Karpas-422 (cell line): Measurements from ENCODE around the gene MYLK. TPM values are rescaled to one million over a fixed set of nuclear protein-coding genes. Genes with fewer than 3 reads are reported as not detected.

Experiments
- DNase-seq: peaks from one replicate; pipeline ENCODE4 v3.0.0-alpha.2; 2015
- H2AFZ ChIP-seq: fragments of 200-600 bp; sonication (generic); 2 replicates; pipeline ENCODE4 v1.6.1; 2014; ENCODE audit warnings: antibody characterized with exemption, low read length, mixed read lengths
- H3K27ac ChIP-seq: fragments of 200-600 bp; sonication (generic); 2 replicates; pipeline ENCODE4 v1.5.1; 2014; ENCODE audit warnings: mild to moderate bottlenecking, low read length, moderate library complexity
- H3K27me3 ChIP-seq: fragments of 200-600 bp; sonication (generic); 2 replicates; pipeline ENCODE4 v1.6.1; 2014; ENCODE audit warnings: low read length, mixed read lengths
- H3K36me3 ChIP-seq: fragments of 200-600 bp; sonication (generic); 2 replicates; pipeline ENCODE4 v1.6.1; 2014; ENCODE audit warnings: low read length, mixed read lengths; ENCODE audit not compliant: insufficient read depth
- H3K4me1 ChIP-seq: fragments of 200-600 bp; sonication (generic); 2 replicates; pipeline ENCODE4 v1.6.1; 2014; ENCODE audit warnings: mild to moderate bottlenecking, low read length, mixed read lengths
- H3K4me2 ChIP-seq: fragments of 200-600 bp; sonication (generic); 2 replicates; pipeline ENCODE4 v1.6.1; 2014; ENCODE audit warnings: low read length, low read depth, mild to moderate bottlenecking; ENCODE audit not compliant: poor library complexity, severe bottlenecking
- H3K4me3 ChIP-seq: fragments of 200-600 bp; sonication (generic); 2 replicates; pipeline ENCODE4 v1.5.1; 2014; ENCODE audit warnings: mild to moderate bottlenecking, antibody characterized with exemption, low read length, mixed read lengths
- H3K79me2 ChIP-seq: fragments of 200-600 bp; sonication (generic); 2 replicates; pipeline ENCODE4 v1.6.1; 2014; ENCODE audit warnings: mild to moderate bottlenecking, low read length, mixed read lengths
- H3K9ac ChIP-seq: fragments of 200-600 bp; sonication (generic); 2 replicates; pipeline ENCODE4 v1.6.0; 2014; ENCODE audit warnings: low read length
- H3K9me2 ChIP-seq: fragments of 200-600 bp; sonication (generic), shearing (Covaris generic); replicated peaks from 2 replicates; pipeline ENCODE4 v1.6.0; 2014; ENCODE audit warnings: mild to moderate bottlenecking, low read length, moderate library complexity; ENCODE audit not compliant: insufficient read depth
- H3K9me3 ChIP-seq: fragments of 300-700, 200-600 bp; sonication (generic); 2 replicates; pipeline ENCODE4 v1.6.1; 2014; ENCODE audit warnings: low read length, mixed read lengths
- H4K20me1 ChIP-seq: fragments of 200-600 bp; sonication (generic); 2 replicates; pipeline ENCODE4 v1.6.1; 2014; ENCODE audit warnings: mild to moderate bottlenecking, antibody characterized with exemption, low read length, low read depth; ENCODE audit not compliant: insufficient read depth
- total RNA-seq: library from RNA; depleted of rRNA; stranded (reverse); fragments of >200 nt; shearing (Covaris generic); gene quantifications from 2 replicates; pipeline ENCODE4 v1.2.3, GENCODE V29; 2014; ENCODE audit warnings: low replicate concordance

The MYLK gene
- total RNA-seq, 1 experiment from 2014 or later: 0.63 TPM

DNA sequence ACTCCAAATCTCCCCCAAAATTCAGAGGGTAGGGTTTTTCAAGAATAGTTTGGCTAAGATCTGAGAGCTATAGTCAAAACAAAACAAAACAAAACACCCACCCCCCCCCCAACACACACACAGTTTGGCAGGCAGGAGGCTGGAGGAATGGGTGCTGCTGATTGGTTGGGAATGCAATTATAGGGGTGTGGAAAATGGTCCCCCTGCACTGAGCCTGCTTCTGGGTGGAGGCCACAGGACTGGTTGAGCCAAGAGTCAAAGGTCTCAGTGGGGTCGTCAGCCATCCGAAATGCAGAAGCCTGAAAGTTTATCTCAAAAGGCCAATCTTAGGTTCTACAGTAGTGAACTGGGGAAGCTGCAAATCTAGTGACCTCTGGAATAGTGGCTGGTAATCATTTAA is 296.7 kb downstream of the MYLK start:
- H3K79me2 ChIP-seq: peaks cover 62% of the 10 kb centered on the region
- no peak overlapping the region for H3K4me2 ChIP-seq

DNA sequence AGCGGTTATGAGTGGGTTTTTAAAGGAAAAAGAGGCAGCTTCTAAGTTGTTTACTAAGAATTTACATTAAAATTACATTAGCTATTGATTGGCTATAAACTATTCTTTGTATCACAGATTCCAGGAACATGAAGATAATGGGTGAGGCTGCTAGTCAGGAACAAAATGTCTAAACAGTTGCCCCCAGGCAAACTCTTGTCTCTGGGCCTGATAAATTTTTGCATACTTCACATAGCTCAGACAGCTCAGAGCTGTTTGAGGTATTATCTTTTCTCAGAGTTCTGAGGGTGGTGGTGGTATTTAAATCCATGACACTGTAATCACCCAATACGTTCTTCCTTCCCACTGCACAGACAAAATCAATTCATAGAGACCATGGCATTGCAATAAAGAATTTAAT is 297.2 kb downstream of the MYLK start:
- Histone ChIP-seq H3K36me3 (peaks cover 45% of the 10 kb centered on the region), H3K27me3 (no peaks in the 10 kb centered on the region), H3K27ac (no peak overlapping the region), H3K9ac (peak overlapping the region; percentile 84), H2AFZ (no peak overlapping the region), H3K4me2 (peak overlapping the region; percentile 88), H3K4me3 (peak overlapping the region; percentile 97), H4K20me1 (no peaks in the 10 kb centered on the region), H3K9me3 (peaks cover 27% of the 10 kb centered on the region), H3K79me2 (peaks cover 66% of the 10 kb centered on the region), H3K9me2 (no peaks in the 10 kb centered on the region), H3K4me1 (peaks cover 26% of the 10 kb centered on the region)
- DNase-seq: no peak

More for the DNA sequence above, 296.7 kb downstream of the MYLK start:
- no peaks in the 10 kb centered on the region for H3K9me2 ChIP-seq
- peaks cover 22% of the 10 kb centered on the region for H3K4me1 ChIP-seq
- H3K27ac ChIP-seq: no peak overlapping the region
- DNase-seq: no peak
- H2AFZ ChIP-seq: no peak overlapping the region
- no peak overlapping the region for H3K4me3 ChIP-seq
- no peaks in the 10 kb centered on the region for H3K27me3 ChIP-seq
- H4K20me1 ChIP-seq: no peaks in the 10 kb centered on the region
- H3K9ac ChIP-seq: no peak overlapping the region
- peaks cover 27% of the 10 kb centered on the region for H3K9me3 ChIP-seq
- peaks cover 41% of the 10 kb centered on the region for H3K36me3 ChIP-seq

DNA sequence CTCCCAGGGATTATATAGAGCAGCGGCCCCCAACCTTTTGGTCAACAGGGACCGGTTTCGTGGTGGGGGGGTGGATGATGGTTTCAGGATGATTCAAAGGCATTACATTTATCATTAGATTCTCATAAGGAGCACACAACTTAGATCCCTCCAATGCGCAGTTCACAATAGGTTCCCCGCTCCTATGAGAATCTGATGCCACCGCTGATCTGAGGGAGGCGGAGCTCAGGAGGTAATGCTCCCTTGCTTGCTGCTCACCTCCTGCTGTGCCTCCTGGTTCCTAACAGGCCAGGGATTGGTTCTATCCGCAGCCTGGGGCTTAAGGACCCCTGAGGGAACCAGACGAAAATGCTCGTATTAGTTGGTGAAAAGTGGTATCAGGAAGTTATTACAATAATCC is 298.0 kb downstream of the MYLK start:
- Histone ChIP-seq H4K20me1 (no peaks in the 10 kb centered on the region), H3K27me3 (no peaks in the 10 kb centered on the region), H2AFZ (no peak overlapping the region), H3K27ac (peak overlapping the region; percentile 78), H3K4me3 (peak overlapping the region; percentile 97), H3K9me3 (peaks cover 27% of the 10 kb centered on the region), H3K4me1 (peaks cover 26% of the 10 kb centered on the region), H3K9ac (peak overlapping the region; percentile 84), H3K36me3 (peaks cover 52% of the 10 kb centered on the region), H3K4me2 (peak overlapping the region; percentile 88), H3K9me2 (no peaks in the 10 kb centered on the region), H3K79me2 (peaks cover 75% of the 10 kb centered on the region)
- peak; percentile 88 for DNase-seq

DNA sequence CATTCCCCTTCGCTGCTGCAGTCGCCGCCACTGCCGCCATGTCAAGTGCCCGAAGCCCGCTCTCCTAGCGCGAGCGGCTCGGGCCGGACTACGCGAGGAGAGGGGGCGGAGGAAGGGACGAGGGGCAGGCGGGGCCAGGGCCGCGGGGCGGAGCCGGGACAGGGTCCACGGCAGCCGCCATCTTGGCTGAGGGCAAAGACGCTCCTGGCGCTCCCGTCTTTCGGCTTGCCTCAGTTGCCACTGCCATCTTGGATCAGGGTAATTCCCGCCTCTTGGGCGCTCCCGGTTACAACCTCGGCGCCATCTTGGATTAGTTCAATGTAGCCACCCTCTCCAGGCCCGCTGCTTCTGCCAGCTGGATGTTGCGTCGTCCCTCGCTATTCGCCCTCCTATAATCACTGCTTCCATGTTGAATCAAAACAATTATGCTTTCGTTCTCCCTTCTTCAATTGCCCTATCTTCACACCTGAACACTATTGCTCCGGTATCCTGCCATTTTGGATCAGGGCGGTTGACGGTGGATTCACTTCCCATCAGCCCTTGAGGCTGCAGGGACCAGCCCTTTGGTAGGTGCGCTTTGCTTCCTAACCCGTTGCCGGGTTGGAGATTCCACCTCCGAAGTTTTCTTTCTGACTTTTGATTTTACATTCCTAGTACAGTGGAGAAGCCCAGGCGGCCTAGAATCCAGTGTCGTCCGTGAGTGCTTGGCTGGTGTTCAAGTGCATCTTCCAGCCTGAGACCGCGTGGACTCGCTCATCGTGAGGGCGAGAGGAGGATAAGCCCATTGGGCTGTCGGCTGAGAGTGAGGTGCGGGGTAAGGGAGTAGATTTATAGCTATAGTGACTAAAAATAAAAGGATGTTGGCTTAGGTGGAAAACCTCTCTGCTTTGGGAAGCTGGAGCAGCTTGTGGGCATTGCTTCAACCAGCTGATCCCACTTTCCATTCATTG is 298.9 kb downstream of the MYLK start, which contains the start of gene HACD2:
HACD2 (minus strand) TSS at position 66 of the 950 bp plus-strand sequence; CDS start at position 40, 26 bp downstream.
- DNase-seq: peak; percentile 98
- Histone ChIP-seq H3K27me3 (no peaks in the 10 kb centered on the region), H3K36me3 (peaks cover 46% of the 10 kb centered on the region), H3K79me2 (peaks cover 73% of the 10 kb centered on the region), H3K9ac (peak within 1 kb of the TSS; percentile 92), H4K20me1 (no peaks in the 10 kb centered on the region), H3K4me1 (peaks cover 26% of the 10 kb centered on the region), H3K4me2 (peak within 1 kb of the TSS; percentile 88), H2AFZ (peak within 1 kb of the TSS; percentile 87; the same call in 1 of the 2 replicates), H3K9me2 (no peaks in the 10 kb centered on the region), H3K27ac (peak within 1 kb of the TSS; percentile 78), H3K4me3 (peak within 1 kb of the TSS; percentile 97), H3K9me3 (peaks cover 19% of the 10 kb centered on the region)

DNA sequence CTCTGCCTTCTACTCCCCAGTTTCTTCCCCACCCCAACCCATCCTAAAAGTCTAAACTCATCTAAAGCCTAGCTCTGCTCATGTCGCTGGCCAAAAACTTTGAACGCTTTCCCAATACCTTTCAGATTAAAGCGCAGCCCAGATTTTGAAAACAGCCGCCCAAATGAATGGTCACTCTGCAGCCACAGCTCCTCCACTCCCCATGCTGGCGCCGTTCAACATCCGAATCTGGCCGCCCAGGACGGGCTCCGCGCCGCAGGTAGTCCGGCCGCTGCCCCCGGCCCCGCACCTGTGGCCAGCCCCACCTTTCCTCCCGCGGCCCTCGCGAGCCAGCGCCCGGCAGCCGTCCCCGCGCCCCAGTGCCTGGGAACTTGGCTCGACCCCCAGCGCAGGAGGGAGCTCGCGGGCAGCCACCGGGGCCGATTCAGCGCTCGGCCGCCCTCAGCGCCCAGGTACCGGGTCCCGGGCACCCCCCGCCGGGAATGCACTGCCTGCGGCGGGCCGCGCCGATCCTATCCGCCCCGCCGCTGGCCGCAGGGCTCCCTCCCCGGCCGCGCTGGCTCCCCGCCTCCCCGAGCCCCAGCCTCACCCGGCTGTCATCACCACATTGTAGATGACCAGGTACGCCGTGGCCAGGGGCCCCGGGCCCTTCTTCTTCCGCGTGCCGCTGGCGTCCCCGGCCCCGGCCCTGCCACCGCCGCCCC is 299.7 kb downstream of the MYLK start:
- Histone ChIP-seq H4K20me1 (no peaks in the 10 kb centered on the region), H3K4me3 (peak overlapping the region; percentile 97), H3K27ac (peak overlapping the region; percentile 21), H3K4me2 (peak overlapping the region; percentile 73), H3K4me1 (peaks cover 26% of the 10 kb centered on the region), H3K9me2 (no peaks in the 10 kb centered on the region), H3K79me2 (peaks cover 72% of the 10 kb centered on the region), H3K36me3 (peaks cover 46% of the 10 kb centered on the region), H3K27me3 (no peaks in the 10 kb centered on the region), H3K9ac (peak overlapping the region; percentile 92), H3K9me3 (peaks cover 11% of the 10 kb centered on the region), H2AFZ (0 out of 2 replicates have a peak overlapping the region, but pooled peaks have one; percentile 42)
- peak; percentile 64 for DNase-seq

DNA sequence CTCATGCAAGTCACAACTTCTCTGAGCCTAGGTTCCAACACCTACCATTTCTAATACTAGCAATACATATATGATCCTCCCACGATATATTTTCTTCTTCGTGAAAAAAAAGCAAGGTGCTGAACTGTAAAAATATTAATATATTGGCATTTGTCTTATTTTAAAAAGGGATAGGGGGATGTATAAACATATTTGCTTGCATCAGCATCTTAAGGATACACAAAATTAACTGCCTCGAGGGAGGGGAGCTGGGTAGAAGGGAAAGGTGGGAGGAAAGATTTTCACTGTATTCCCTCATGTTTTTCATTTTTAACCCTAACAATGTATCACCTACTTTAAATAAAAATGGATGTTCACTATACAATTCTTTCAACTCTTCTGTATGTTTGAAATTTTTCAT is 300.6 kb downstream of the MYLK start:
- Histone ChIP-seq H3K36me3 (peaks cover 46% of the 10 kb centered on the region), H3K4me3 (peak overlapping the region; percentile 97), H3K9me3 (peaks cover 8% of the 10 kb centered on the region; the same call in 1 of the 2 replicates), H3K79me2 (peaks cover 73% of the 10 kb centered on the region), H3K4me1 (peaks cover 30% of the 10 kb centered on the region), H3K9me2 (no peaks in the 10 kb centered on the region), H3K27me3 (no peaks in the 10 kb centered on the region), H4K20me1 (no peaks in the 10 kb centered on the region), H3K9ac (peak overlapping the region; percentile 92), H3K4me2 (peak overlapping the region; percentile 73), H3K27ac (peak overlapping the region; percentile 21; the same call in 1 of the 2 replicates), H2AFZ (no peak overlapping the region)
- no peak for DNase-seq

DNA sequence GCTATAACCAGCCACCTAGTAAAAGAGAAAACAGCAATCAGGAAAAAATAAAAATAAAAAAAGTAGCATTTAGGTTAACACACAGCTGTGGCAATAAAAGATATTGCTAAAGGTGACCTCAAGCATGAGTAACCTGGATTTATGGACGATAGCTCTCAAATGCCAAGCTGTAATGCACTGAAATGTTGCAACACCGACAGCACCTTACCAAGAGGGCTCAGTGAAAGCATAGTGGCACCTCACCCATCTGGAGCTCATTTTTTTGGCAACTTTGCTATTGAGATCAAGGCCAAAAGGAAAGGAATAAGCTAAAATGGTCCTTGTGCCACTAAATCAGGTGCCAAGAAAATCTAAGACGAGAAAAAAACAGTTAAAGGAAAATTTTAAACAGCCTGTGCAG is 301.8 kb downstream of the MYLK start:
- Histone ChIP-seq H3K4me3 (peak overlapping the region; percentile 97; the same call in 1 of the 2 replicates), H3K4me1 (peaks cover 41% of the 10 kb centered on the region), H4K20me1 (no peaks in the 10 kb centered on the region), H3K9me2 (no peaks in the 10 kb centered on the region), H3K27me3 (no peaks in the 10 kb centered on the region), H2AFZ (no peak overlapping the region), H3K4me2 (peak overlapping the region; percentile 73), H3K36me3 (peaks cover 43% of the 10 kb centered on the region; the same call in 1 of the 2 replicates), H3K9ac (peak overlapping the region; percentile 92; the same call in 1 of the 2 replicates), H3K9me3 (no peaks in the 10 kb centered on the region), H3K27ac (peak overlapping the region; percentile 21), H3K79me2 (peaks cover 74% of the 10 kb centered on the region)
- DNase-seq: no peak
